H1 (cell line): ENCODE measurements around the gene DBX1. TPM values are rescaled to one million over a fixed set of nuclear protein-coding genes. Genes with fewer than 3 reads are reported as not detected.

Experiments used
- CTCF ChIA-PET: fragments of 300-600 bp; sonication (Branson Sonifier 250); formaldehyde crosslinking; loops from one replicate; lab custom pipeline; 2021; ENCODE audit not compliant: partially characterized antibody; lab: Charles Lee
- POLR2A ChIA-PET: fragments of 300-600 bp; sonication (Branson Sonifier 250); formaldehyde crosslinking; loops from one replicate; lab custom pipeline; 2021; ENCODE audit warnings: inconsistent platforms; ENCODE audit not compliant: partially characterized antibody; lab: Charles Lee
- DNase-seq, 2 experiments: peaks; one replicate each; pipeline versions ENCODE4 v3.0.0 to v3.0.0-alpha.2; 2010 to 2022; ENCODE audit warnings: low spot score in 2 of 2, low read depth in 1 of 2, mixed read lengths in 1 of 2
- FAIRE-seq: peaks from 2 replicates; lab custom pipeline; 2011; peaks lifted over from hg19 to GRCh38; lab: Jason Lieb, UNC
- H2AFZ ChIP-seq: 2 replicates; pipeline ENCODE4 v1.8.1; 2012; ENCODE audit warnings: low read length, inconsistent platforms
- H2AK5ac ChIP-seq: 2 replicates; pipeline ENCODE4 v1.6.1; 2013; ENCODE audit warnings: low read depth, low read length
- H2BK120ac ChIP-seq: replicated peaks from 2 replicates; pipeline ENCODE3; 2013; ENCODE audit warnings: low read depth, low read length, inconsistent platforms
- H2BK12ac ChIP-seq: 2 replicates; pipeline ENCODE4 v1.6.1; 2013; ENCODE audit warnings: low read depth, low read length
- H2BK15ac ChIP-seq: 2 replicates; pipeline ENCODE4 v1.6.1; 2013; ENCODE audit warnings: low read length
- H2BK20ac ChIP-seq: 2 replicates; pipeline ENCODE4 v1.6.1; 2013; ENCODE audit warnings: low read length
- H2BK5ac ChIP-seq: 2 replicates; pipeline ENCODE4 v1.6.1; 2013; ENCODE audit warnings: low read depth, low read length
- H3K14ac ChIP-seq: 2 replicates; pipeline ENCODE4 v1.6.1; 2013; ENCODE audit warnings: inconsistent platforms; ENCODE audit not compliant: insufficient read length
- H3K18ac ChIP-seq: 2 replicates; pipeline ENCODE4 v1.6.1; 2013; ENCODE audit warnings: low read length; ENCODE audit errors: extremely low read depth
- H3K23ac ChIP-seq: 2 replicates; pipeline ENCODE4 v1.6.1; 2013; ENCODE audit warnings: inconsistent platforms; ENCODE audit not compliant: insufficient read length
- H3K23me2 ChIP-seq: 2 replicates; pipeline ENCODE4 v1.6.1; 2013; ENCODE audit warnings: low read depth, low read length
- H3K27ac ChIP-seq: 2 replicates; pipeline ENCODE4 v1.6.1; 2011; ENCODE audit warnings: low read depth, low read length, inconsistent platforms
- H3K27me3 ChIP-seq, 4 experiments: replicated peaks in 1 of 4; 1 replicate in 1 of 4; 2 replicates in 3 of 4; pipeline versions ENCODE4 v1.6.1 to v1.8.1; 2011 to 2013; ENCODE audit warnings: low read length in 3 of 4, mild to moderate bottlenecking in 3 of 4, inconsistent platforms in 2 of 4, mixed read lengths in 2 of 4, moderate library complexity in 1 of 4; ENCODE audit not compliant: control insufficient read depth in 3 of 4, insufficient read depth in 3 of 4; ENCODE audit errors: extremely low read depth in 1 of 4
- H3K36me3 ChIP-seq, 4 experiments: 2 replicates each; pipeline versions ENCODE4 v1.6.1 to v1.8.1; 2011 to 2013; ENCODE audit warnings: mild to moderate bottlenecking in 4 of 4, low read length in 3 of 4, moderate library complexity in 2 of 4, control low read depth in 1 of 4, inconsistent platforms in 1 of 4; ENCODE audit not compliant: insufficient read depth in 4 of 4, control insufficient read depth in 2 of 4
- H3K4ac ChIP-seq: replicated peaks from 2 replicates; pipeline ENCODE3; 2013; ENCODE audit warnings: low read length, low read depth, mixed read lengths, inconsistent platforms; ENCODE audit not compliant: insufficient read length
- H3K4me1 ChIP-seq, 4 experiments: replicated peaks in 1 of 4; 1 replicate in 1 of 4; 2 replicates in 3 of 4; pipeline versions ENCODE4 v1.6.1 to v1.8.1; 2011 to 2013; ENCODE audit warnings: low read length in 3 of 4, inconsistent platforms in 2 of 4, mixed read lengths in 1 of 4; ENCODE audit not compliant: insufficient read depth in 4 of 4, control insufficient read depth in 3 of 4
- H3K4me2 ChIP-seq, 2 experiments: 2 replicates each; pipeline versions ENCODE4 v1.6.1 to v1.8.1; 2011 to 2013; ENCODE audit warnings: low read depth in 2 of 2, low read length in 2 of 2, control low read depth in 1 of 2, inconsistent platforms in 1 of 2, mild to moderate bottlenecking in 1 of 2; ENCODE audit not compliant: insufficient read depth in 1 of 2
- H3K4me3 ChIP-seq, 4 experiments: fragments of 200-600, 300-600 bp in 1 of 4; sonication (generic), shearing (Covaris generic), sonication (Bioruptor Twin) in 1 of 4; 2 replicates each; pipeline versions ENCODE4 v1.5.1 to v1.8.1; 2011 to 2016; ENCODE audit warnings: low read length in 4 of 4, low read depth in 3 of 4, control low read depth in 2 of 4, inconsistent platforms in 2 of 4, mild to moderate bottlenecking in 2 of 4, mixed read lengths in 1 of 4, moderate library complexity in 1 of 4; ENCODE audit not compliant: insufficient read depth in 2 of 4; ENCODE audit errors: extremely low read depth in 1 of 4
- H3K56ac ChIP-seq: replicated peaks from 2 replicates; pipeline ENCODE3; 2013; ENCODE audit warnings: low read depth, mild to moderate bottlenecking, mixed read lengths, low read length, inconsistent platforms; ENCODE audit not compliant: insufficient read length
- H3K79me1 ChIP-seq: 2 replicates; pipeline ENCODE4 v1.6.1; 2013; ENCODE audit warnings: low read depth, low read length, control low read depth
- H3K79me2 ChIP-seq, 2 experiments: 2 replicates each; pipeline versions ENCODE4 v1.6.1 to v1.8.1; 2012 to 2013; ENCODE audit warnings: low read length in 2 of 2, mild to moderate bottlenecking in 2 of 2, inconsistent platforms in 1 of 2; ENCODE audit not compliant: insufficient read depth in 2 of 2, control insufficient read depth in 1 of 2
- H3K9ac ChIP-seq, 4 experiments: replicated peaks in 1 of 4; 1 replicate in 1 of 4; 2 replicates in 3 of 4; pipeline versions ENCODE4 v1.6.1 to v1.8.1; 2011 to 2013; ENCODE audit warnings: low read depth in 3 of 4, low read length in 3 of 4, control low read depth in 2 of 4, mild to moderate bottlenecking in 2 of 4, moderate library complexity in 2 of 4, inconsistent platforms in 1 of 4; ENCODE audit errors: extremely low read depth in 1 of 4
- H3K9me3 ChIP-seq, 2 experiments: 2 replicates each; pipeline versions ENCODE4 v1.6.1 to v1.8.1; 2012 to 2013; ENCODE audit warnings: mild to moderate bottlenecking in 2 of 2, moderate library complexity in 2 of 2, control low read depth in 1 of 2, inconsistent platforms in 1 of 2, low read depth in 1 of 2, low read length in 1 of 2, mixed read lengths in 1 of 2; ENCODE audit not compliant: insufficient read depth in 2 of 2
- H4K20me1 ChIP-seq, 2 experiments: replicated peaks in 1 of 2; 2 replicates each; pipeline versions ENCODE3 to v1.8.1; 2011 to 2013; ENCODE audit warnings: inconsistent platforms in 2 of 2, low read length in 2 of 2, mild to moderate bottlenecking in 1 of 2; ENCODE audit not compliant: insufficient read depth in 2 of 2, control insufficient read depth in 1 of 2
- H4K5ac ChIP-seq: 2 replicates; pipeline ENCODE4 v1.6.1; 2013; ENCODE audit warnings: low read length, low read depth, mixed read lengths, inconsistent platforms; ENCODE audit not compliant: insufficient read length
- H4K8ac ChIP-seq: 2 replicates; pipeline ENCODE4 v1.8.0; 2013; ENCODE audit warnings: mild to moderate bottlenecking, moderate library complexity, low read length, inconsistent platforms; ENCODE audit not compliant: insufficient read depth; ENCODE audit errors: extremely low read depth
- H4K91ac ChIP-seq: replicated peaks from 2 replicates; pipeline ENCODE3; 2013; ENCODE audit warnings: low read length, mixed read lengths, inconsistent platforms; ENCODE audit not compliant: insufficient read length
- CBX8 ChIP-seq: fragments of 300-800, 300-1000 bp; sonication (generic); IDR thresholded peaks from 2 replicates; pipeline ENCODE4 v1.7.1; 2016; ENCODE audit warnings: low read depth, low read length, borderline replicate concordance
- CHD1 ChIP-seq: IDR thresholded peaks from 2 replicates; pipeline ENCODE4 v1.6.1; 2012; ENCODE audit warnings: low read depth, low read length, improper control_type of control experiment
- SRF ChIP-seq: IDR thresholded peaks from 2 replicates; pipeline ENCODE4 v1.6.1; 2011; ENCODE audit warnings: mild to moderate bottlenecking, low read depth, low read length, moderate library complexity
- WGBS, 2 experiments: shearing (Covaris generic) in 1 of 2; methylation state at CpG; one replicate each; pipeline versions ENCODE4 v1.1.6 to v1.1.7; 2013 to 2015; ENCODE audit warnings: low lambda C conversion rate in 2 of 2, mixed read lengths in 2 of 2, inconsistent platforms in 1 of 2, low coverage in 1 of 2, missing lambda C conversion rate in 1 of 2; ENCODE audit not compliant: insufficient replicate concordance in 2 of 2, insufficient coverage in 1 of 2, insufficient read length in 1 of 2; ENCODE audit errors: extremely low coverage in 1 of 2, missing lambda C conversion rate in 1 of 2; 5-methylcytosine and 5-hydroxymethylcytosine counted together
- polyA plus RNA-seq, 7 experiments: library from polyadenylated mRNA; depleted of rRNA in 3 of 7; stranded (reverse) in 5 of 7; unstranded in 2 of 7; fragments of >200 nt in 5 of 7; fragments of 200-250 nt in 2 of 7; gene quantifications; 1 replicate in 5 of 7; 2 replicates in 1 of 7; 4 replicates in 1 of 7; pipeline versions ENCODE4 v1.2.1 to v1.2.3, GENCODE V29; 2011 to 2013; ENCODE audit warnings: missing spikeins in 2 of 7, mixed read lengths in 2 of 7
- total RNA-seq: library from RNA; stranded (reverse); fragmentation: NEBNext Ultra II Directional; extraction: Animal tissue kit (Norgen Biotek cat#: 25700); gene quantifications from 2 replicates; pipeline ENCODE4 v1.2.1, GENCODE V29; 2021

DBX1 gene
- total and polyA plus RNA-seq, 2 of the 8 experiments (the other 6 are each of a cell fraction or from before 2014, with no cell fraction given), result not detected

GRCh38 chr11:20111871-20112270, 48.4 kb downstream of the DBX1 start:
- CTCF ChIA-PET, result interaction anchor here (0.6 to 5.4 kb wide), 22 partner anchors 8 to 1258 kb away, joined by 3 to 24 read pairs (median 4); no protein-coding TSS in a partner anchor
- Histone ChIP-seq H3K23me2 (no peaks in the 10 kb centered on the region), H3K27ac (no peak overlapping the region), H3K27me3 (no peaks in the 10 kb centered on the region), H3K79me1 (no peaks in the 10 kb centered on the region; the same call in 1 of the 2 replicates), H3K18ac (no peak overlapping the region), H3K9me3 (no peaks in the 10 kb centered on the region), H2BK5ac (no peak overlapping the region; the same call in 1 of the 2 replicates), H2BK20ac (no peak overlapping the region), H3K23ac (no peak overlapping the region), H2AFZ (no peak overlapping the region), H3K9ac (no peak overlapping the region), H2BK12ac (no peak overlapping the region), H3K4me1 (no peaks in the 10 kb centered on the region), H3K56ac (no peak overlapping the region), H3K4ac (no peak overlapping the region), H4K20me1 (peaks cover 2 to 5% of the 10 kb centered on the region in 2 experiments), H3K4me2 (no peak overlapping the region), H2AK5ac (no peak overlapping the region), H2BK120ac (no peak overlapping the region), H2BK15ac (no peak overlapping the region), H3K79me2 (no peaks in the 10 kb centered on the region), H3K36me3 (peaks cover 24 to 61% (median 52%) of the 10 kb centered on the region in 4 experiments), H4K5ac (no peak overlapping the region), H3K14ac (no peak overlapping the region), H4K8ac (no peak overlapping the region), H3K4me3 (no peak overlapping the region), H4K91ac (no peak overlapping the region)
- no peak for DNase-seq
- POLR2A ChIA-PET, result no interaction called here
- no peak for FAIRE-seq
- WGBS, 2 experiments, result 78% methylated on average over 1 of the region's 1 CpG; no CpG with 5 or more reads in 1 of the 2 experiments
- TF ChIP-seq CHD1, result no peak
- no peak for TF ChIP-seq SRF
- no peak for TF ChIP-seq CBX8
